ENCODE results near the gene IGDCC3. TPM values are rescaled to one million over a fixed set of nuclear protein-coding genes. Genes with fewer than 3 reads are reported as not detected.

IGDCC3 gene
- total RNA-seq, 6 experiments from 2014 or later = not detected

- no peak for TF ChIP-seq CTCF (IDR thresholded peaks at IDR 0.05)
These were observed 12.6 kb upstream of the IGDCC3 start for GRCh38 chr15:65390447-65390846.

GRCh38 chr15:65389226-65389625 lies 11.4 kb upstream of the IGDCC3 start:
- no peak overlapping the region for H3K4me3 Mint-ChIP-seq
- TF ChIP-seq CTCF (IDR thresholded peaks at IDR 0.05) = no peak
- H3K4me1 Mint-ChIP-seq (ENCODE audit: low read depth) = no peaks in the 10 kb centered on the region
- peaks cover 35% of the 10 kb centered on the region for H3K27me3 Mint-ChIP-seq (ENCODE audit: insufficient read depth)
- H3K36me3 Mint-ChIP-seq (ENCODE audit: low read depth) = no peaks in the 10 kb centered on the region
- H3K27ac Mint-ChIP-seq = no peak overlapping the region
- no peaks in the 10 kb centered on the region for H3K9me3 Mint-ChIP-seq
- no peak for DNase-seq

More at GRCh38 chr15:65390447-65390846, 12.6 kb upstream of the IGDCC3 start:
- Mint-ChIP-seq H3K4me3 (no peak overlapping the region), H3K27ac (no peak overlapping the region), H3K27me3 (ENCODE audit: insufficient read depth) (peaks cover 36% of the 10 kb centered on the region), H3K4me1 (ENCODE audit: low read depth) (no peaks in the 10 kb centered on the region), H3K9me3 (no peaks in the 10 kb centered on the region), H3K36me3 (ENCODE audit: low read depth) (no peaks in the 10 kb centered on the region)
- no peak for DNase-seq

- no peaks in the 10 kb centered on the region for H3K4me1 Mint-ChIP-seq (ENCODE audit: low read depth)
- TF ChIP-seq CTCF (IDR thresholded peaks at IDR 0.05) = no peak
- no peak overlapping the region for H3K27ac Mint-ChIP-seq
- DNase-seq = no peak
- H3K4me3 Mint-ChIP-seq = no peak overlapping the region
- H3K27me3 Mint-ChIP-seq (ENCODE audit: insufficient read depth) = peaks cover 32% of the 10 kb centered on the region
- H3K36me3 Mint-ChIP-seq (ENCODE audit: low read depth) = no peaks in the 10 kb centered on the region
- no peaks in the 10 kb centered on the region for H3K9me3 Mint-ChIP-seq
These were observed 10.7 kb upstream of the IGDCC3 start for GRCh38 chr15:65388306-65389080.

- no peak for DNase-seq
- no peaks in the 10 kb centered on the region for H3K4me1 Mint-ChIP-seq (ENCODE audit: low read depth)
- peaks cover 37% of the 10 kb centered on the region for H3K27me3 Mint-ChIP-seq (ENCODE audit: insufficient read depth)
- H3K27ac Mint-ChIP-seq = no peak overlapping the region
- no peaks in the 10 kb centered on the region for H3K36me3 Mint-ChIP-seq (ENCODE audit: low read depth)
- no peaks in the 10 kb centered on the region for H3K9me3 Mint-ChIP-seq
- TF ChIP-seq CTCF (IDR thresholded peaks at IDR 0.05) = no peak
- no peak overlapping the region for H3K4me3 Mint-ChIP-seq
These were observed 9.1 kb upstream of the IGDCC3 start for GRCh38 chr15:65386886-65387285.

- H3K4me1 Mint-ChIP-seq (ENCODE audit: low read depth) = no peaks in the 10 kb centered on the region
- no peak for DNase-seq
- peaks cover 35% of the 10 kb centered on the region for H3K27me3 Mint-ChIP-seq (ENCODE audit: insufficient read depth)
- no peaks in the 10 kb centered on the region for H3K36me3 Mint-ChIP-seq (ENCODE audit: low read depth)
- TF ChIP-seq CTCF (IDR thresholded peaks at IDR 0.05) = no peak
- no peaks in the 10 kb centered on the region for H3K9me3 Mint-ChIP-seq
- no peak overlapping the region for H3K27ac Mint-ChIP-seq
- H3K4me3 Mint-ChIP-seq = no peak overlapping the region
These were observed 8.6 kb upstream of the IGDCC3 start for GRCh38 chr15:65386376-65386775.

Measured in HFFc6 (cell line).